GM12872 (cell line): ENCODE results near the gene PCDH1.

Source experiments
- TF ChIP-seq, protein P1 (sequence below): IDR thresholded peaks from 3 replicates; pipeline ENCODE4 v1.5.1; 2011; ENCODE audit warnings: low read depth, mild to moderate bottlenecking, low read length, moderate library complexity; ENCODE audit not compliant: insufficient read depth

Gene PCDH1

DNA sequence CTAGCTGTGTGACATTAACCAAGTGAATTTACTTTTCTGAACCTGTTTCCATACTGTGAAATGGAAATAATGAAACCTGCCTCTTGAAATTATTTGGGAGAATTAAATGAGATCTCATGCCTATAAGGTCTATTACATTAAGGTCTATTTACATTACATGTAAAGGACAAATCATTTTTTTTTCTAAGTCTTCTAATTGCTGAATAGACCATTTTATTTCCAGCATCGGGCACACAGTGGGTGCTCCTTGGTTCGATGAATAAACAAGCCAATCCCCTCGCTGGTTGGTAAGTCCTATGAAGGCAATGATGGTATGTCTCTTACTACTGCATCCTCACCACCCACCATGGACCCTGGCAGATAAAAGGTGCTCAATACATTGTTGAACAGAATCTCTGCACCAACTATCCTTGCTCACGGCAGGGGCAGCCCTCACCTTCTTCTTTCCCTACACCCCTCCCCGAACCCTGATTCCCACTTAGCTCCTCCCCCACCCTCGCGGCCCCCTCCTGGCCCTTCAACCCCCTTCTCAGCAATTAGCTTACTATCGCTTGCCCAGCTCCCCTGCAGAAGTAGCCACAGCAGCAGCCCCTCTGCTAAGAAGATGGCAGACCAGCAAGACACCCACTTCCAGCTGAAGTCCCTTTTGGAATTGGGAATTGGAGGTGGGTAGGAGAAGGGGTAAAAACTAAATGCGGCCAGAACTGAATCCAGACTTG lies 3.0 kb downstream of the PCDH1 start:
- TF ChIP-seq, protein P1, sequence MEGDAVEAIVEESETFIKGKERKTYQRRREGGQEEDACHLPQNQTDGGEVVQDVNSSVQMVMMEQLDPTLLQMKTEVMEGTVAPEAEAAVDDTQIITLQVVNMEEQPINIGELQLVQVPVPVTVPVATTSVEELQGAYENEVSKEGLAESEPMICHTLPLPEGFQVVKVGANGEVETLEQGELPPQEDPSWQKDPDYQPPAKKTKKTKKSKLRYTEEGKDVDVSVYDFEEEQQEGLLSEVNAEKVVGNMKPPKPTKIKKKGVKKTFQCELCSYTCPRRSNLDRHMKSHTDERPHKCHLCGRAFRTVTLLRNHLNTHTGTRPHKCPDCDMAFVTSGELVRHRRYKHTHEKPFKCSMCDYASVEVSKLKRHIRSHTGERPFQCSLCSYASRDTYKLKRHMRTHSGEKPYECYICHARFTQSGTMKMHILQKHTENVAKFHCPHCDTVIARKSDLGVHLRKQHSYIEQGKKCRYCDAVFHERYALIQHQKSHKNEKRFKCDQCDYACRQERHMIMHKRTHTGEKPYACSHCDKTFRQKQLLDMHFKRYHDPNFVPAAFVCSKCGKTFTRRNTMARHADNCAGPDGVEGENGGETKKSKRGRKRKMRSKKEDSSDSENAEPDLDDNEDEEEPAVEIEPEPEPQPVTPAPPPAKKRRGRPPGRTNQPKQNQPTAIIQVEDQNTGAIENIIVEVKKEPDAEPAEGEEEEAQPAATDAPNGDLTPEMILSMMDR = no peak

DNA sequence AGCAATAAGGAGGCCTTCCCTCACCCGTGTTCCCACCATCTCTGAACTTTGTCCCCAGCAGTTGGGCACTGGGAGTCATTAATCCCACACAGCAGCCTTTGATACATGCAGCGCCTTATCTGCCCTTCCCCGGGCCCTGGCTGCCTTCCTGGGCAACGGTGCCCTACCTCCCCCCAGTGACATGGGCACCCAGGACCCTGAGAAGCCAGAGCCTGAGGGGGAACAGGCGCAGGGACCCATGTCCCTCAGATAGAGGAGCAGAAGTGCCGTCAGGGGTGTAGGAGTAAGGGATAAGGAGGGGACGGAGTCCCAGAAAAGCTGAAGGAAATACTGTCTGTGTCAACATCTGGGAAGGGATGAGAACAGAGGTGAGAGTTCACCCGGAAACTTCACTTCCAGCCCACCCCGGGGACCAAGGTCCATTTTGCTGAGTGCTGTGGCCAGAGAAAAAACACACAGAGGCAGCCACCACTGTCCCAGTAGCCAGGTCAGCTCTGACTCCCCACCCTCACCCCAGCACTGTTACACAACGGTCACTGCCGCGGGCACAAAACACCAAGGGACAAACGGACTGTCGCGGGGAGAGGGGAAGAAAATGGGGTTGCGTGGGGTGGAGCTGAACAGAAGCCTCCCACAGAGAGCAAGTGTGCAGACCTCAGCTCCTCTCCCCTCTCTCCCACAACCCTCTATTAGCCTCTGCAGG lies 3.8 kb downstream of the PCDH1 start:
- TF ChIP-seq, protein P1 = no peak

DNA sequence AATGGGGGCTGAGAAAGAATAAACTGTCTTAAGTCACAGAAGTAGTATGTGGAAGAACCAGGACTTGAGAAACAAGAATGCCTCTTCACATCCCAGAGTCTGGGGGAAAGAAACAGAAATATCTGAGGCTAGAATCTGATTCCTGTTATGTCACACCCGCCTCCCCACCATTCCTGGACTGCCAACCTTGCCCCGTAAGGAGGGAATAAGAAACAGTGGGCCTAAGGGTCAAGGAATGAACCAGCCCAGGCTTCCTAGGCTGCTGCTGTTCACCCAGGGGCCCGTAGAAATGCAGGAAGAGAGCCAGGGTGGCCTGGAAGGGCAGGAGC lies 4.3 kb downstream of the PCDH1 start:
- TF ChIP-seq, protein P1 = no peak

DNA sequence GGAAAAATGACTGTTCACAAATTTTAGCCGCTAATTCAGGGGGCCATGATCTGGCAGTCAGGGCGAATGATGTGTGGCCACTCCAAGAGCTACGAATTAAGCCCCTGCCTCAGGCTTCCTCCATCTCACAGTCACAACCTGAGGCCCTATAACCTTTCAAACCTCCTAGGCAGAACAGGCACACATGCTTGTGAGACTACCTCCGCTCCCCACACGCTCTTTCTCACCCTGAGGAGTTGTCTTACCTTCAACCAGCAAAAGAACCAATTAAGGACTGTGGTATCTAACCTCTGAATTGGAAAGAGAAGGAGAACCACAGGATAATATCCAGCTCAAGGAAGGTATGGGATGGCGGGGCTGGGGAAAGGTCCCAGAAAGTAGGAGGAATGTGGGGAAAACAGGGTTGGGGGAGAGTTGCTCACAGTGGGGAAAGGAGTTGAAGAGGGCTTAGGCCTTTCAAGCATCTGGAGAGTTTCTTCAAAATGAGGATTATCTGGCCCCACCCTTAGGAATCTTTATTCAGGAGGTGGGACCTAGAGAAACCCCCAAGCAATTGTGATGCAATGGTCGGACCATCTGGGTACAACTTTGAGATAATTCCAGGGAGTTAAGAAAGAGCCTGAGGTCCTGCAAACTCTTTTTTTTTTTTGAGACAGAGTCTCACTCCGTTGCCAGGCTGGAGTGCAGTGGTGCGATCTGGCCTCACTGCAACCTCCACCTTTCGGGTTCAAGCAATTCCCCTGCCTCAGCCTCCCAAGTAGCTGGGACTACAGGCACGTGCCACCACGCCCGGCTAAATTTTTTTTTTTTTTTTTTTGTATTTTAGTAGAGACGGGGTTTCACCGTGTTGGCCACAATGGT lies 5.5 kb downstream of the PCDH1 start:
- TF ChIP-seq, protein P1 = no peak

DNA sequence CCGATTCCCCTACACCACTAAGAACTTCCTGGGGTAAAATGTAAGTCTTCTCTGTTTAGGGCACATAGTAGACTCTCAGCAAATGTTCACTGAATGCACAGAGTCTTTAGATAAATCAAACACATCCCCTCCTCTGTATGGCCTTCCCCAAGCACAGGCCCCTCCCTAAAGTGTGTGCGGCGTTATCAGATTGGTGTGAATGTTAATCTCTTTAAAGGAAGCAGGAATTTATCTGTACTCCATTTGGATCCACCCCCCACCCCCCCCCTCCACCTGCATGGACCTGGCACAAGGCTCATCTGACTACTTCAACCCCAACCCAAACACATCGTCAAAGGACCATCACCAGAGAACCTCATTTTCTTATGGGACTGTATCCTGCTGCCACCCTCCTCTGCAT lies 6.3 kb downstream of the PCDH1 start:
- TF ChIP-seq, protein P1 = no peak

DNA sequence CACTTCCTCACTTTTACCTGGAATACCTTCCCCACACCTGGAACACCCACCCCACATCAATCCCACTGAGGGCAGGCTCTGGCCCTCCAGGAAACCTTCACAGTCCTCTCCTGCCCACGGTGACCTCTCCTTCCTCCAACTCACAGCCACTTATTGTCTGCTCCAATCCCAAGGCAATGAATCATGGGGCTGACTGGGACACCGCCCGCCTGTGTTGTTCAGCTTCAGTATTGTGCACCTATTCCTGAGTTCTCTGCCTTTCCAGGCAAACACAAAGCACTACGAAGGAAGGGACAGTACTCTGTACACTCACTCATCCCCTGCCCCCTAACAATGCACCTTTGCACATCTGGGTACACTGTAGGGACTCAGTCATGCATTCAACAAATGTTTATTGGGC lies 7.3 kb downstream of the PCDH1 start:
- TF ChIP-seq, protein P1 = no peak

DNA sequence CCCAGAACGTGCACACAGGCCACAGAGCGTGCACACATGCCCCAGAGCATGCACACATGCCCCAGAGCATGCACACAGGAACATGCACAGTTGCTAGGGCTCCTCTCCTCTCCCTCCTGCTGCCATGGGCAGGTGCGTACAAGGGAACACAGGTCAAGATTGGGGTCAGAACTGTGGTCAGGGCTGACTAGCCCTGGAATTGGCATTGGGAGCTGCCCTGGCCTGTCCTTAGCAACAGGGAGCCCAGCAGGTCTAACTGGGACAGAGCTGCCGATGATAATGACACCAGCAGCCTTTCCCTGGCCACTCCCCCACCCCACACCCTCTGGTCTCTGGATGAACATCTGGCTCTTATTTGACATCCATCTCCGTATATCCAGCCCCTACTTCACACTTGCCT lies 8.0 kb downstream of the PCDH1 start:
- TF ChIP-seq, protein P1 = no peak
